Astrocyte of the spinal cord (primary cell): Measurements from ENCODE around the gene TNIK.

Experiments
- DNase-seq: peaks from one replicate; pipeline ENCODE4 v3.0.0; 2011; ENCODE audit warnings: low read depth, low spot score
- H3K4me3 ChIP-seq: 2 replicates; pipeline ENCODE4 v1.5.1; 2011; ENCODE audit warnings: low read depth, mild to moderate bottlenecking, low read length, moderate library complexity
- in situ Hi-C: cut with HindIII; loops from 2 replicates; pipeline ENCODE4 v1.10.0; 2017; ENCODE audit warnings: low sequenced_read_pairs
- TF ChIP-seq, protein P1 (sequence below): IDR thresholded peaks from 2 replicates; pipeline ENCODE4 v1.5.1; 2012; ENCODE audit warnings: low read depth, mild to moderate bottlenecking, low read length, inconsistent platforms

Gene TNIK

DNA sequence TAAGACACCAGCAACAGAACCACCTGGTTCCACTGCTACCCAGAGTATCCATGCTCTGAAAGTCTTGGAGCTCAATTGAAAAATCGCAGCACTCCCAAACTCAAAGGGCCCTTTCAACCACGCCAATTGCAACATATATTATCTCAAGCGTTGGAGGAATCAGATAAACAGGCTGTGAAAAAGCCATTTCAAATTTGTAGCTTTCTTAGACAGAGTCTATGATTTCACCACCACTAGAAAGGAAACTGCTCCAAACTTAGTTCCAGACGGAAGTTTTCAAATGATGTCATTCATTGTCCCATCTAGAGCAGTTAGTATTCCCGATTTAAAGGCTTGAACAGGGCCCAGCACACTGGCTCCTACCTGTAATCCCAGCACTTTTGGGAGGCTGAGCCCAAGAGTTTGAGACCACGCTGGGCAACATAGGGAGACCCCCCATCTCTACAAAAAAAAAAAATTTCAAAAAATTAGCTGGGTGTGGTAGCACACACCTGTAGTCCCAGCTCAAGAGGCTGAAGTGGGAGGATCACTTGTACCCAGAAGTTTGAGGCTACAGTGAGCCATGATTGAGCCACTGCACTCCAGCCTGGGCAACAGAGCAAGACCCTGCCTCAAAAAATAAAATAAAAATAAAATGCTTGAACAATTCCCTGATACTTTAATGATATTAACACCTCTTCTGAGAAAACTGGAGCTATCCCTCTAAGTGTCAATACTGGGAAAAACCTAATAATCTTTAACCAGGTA lies 16.8 kb downstream of the TNIK start:
- DNase-seq = no peak
- H3K4me3 ChIP-seq = no peak overlapping the region
- TF ChIP-seq, protein P1, sequence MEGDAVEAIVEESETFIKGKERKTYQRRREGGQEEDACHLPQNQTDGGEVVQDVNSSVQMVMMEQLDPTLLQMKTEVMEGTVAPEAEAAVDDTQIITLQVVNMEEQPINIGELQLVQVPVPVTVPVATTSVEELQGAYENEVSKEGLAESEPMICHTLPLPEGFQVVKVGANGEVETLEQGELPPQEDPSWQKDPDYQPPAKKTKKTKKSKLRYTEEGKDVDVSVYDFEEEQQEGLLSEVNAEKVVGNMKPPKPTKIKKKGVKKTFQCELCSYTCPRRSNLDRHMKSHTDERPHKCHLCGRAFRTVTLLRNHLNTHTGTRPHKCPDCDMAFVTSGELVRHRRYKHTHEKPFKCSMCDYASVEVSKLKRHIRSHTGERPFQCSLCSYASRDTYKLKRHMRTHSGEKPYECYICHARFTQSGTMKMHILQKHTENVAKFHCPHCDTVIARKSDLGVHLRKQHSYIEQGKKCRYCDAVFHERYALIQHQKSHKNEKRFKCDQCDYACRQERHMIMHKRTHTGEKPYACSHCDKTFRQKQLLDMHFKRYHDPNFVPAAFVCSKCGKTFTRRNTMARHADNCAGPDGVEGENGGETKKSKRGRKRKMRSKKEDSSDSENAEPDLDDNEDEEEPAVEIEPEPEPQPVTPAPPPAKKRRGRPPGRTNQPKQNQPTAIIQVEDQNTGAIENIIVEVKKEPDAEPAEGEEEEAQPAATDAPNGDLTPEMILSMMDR = no peak
- in situ Hi-C loops = no loop called here

DNA sequence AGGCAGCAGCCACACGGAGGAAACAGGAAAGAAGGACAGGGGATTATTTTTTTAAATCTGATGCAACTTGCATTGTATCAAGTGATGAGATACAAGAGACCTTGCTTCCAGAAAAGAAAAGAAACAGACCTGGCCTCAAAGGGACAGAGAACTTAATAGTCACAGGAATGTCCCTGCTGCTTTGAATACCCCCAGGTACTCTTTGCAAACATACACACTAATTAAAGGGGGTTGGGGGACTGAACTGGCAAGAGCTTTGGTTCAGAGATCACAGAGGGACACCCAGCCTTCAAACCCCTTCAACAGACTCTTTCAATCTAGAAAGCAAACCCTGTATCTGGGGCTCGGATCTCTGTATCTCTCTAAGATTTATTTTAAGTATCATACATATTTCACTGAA lies 18.0 kb downstream of the TNIK start:
- TF ChIP-seq, protein P1 = no peak
- no peak overlapping the region for H3K4me3 ChIP-seq
- DNase-seq = no peak
- in situ Hi-C loops = no loop called here

DNA sequence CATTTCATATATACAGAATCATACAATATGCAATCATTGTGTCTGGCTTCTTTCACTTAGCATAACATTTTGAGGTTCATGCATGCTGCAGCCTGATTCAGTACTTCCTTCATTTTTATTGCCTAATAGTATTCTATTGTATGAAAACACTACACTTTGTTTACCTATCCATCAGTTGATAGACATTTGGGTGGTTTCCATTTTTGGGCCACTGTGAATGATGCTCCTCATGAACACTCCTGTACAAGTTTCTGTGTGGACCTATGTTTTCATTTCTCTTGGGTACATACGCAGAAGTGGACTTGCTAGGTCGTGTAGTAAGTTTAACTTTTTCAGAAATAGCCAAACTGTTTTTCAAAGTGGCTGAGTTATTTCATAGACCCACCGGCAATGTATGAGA lies 18.8 kb downstream of the TNIK start:
- TF ChIP-seq, protein P1 = no peak
- DNase-seq = no peak
- in situ Hi-C loops = no loop called here
- H3K4me3 ChIP-seq = no peak overlapping the region

DNA sequence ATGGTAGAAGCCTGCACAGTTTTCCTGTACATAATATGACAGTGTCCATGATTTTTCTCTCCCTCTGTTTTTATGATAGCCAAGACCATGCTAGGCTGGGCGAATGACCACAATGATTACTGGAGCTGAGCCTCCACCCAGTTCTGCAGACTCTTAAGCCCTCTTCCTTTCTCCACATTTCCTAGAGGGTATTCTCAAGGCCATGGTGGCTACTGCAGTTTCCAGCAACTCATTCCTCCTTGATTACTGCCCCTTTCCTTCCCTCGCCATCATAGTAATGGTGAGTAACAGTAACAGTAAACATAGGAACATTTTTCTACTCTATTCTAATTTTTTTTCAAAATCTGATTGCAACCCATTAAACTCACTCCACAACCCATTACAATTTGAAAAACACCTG lies 20.2 kb downstream of the TNIK start:
- in situ Hi-C loops = no loop called here
- no peak overlapping the region for H3K4me3 ChIP-seq

GRCh38 chr3:171437115-171437756 lies 23.0 kb downstream of the TNIK start:
- TF ChIP-seq, protein P1 = no peak
- no peak overlapping the region for H3K4me3 ChIP-seq
- in situ Hi-C loops = no loop called here
- DNase-seq = no peak

More for the DNA sequence above, 20.2 kb downstream of the TNIK start:
- TF ChIP-seq, protein P1 = no peak
- no peak for DNase-seq

GRCh38 chr3:171436380-171436779 lies 23.8 kb downstream of the TNIK start:
- H3K4me3 ChIP-seq = no peak overlapping the region
- no peak for DNase-seq
- TF ChIP-seq, protein P1 = no peak
- in situ Hi-C loops = no loop called here
